ENCODE results near the gene YTHDF1.
A peak's percentile ranks its signal among the peaks of the same experiment; 100 is the strongest.

Gene YTHDF1

GRCh38 chr20:63215101-63216040 lies 560 bp downstream of the YTHDF1 start:
- Histone ChIP-seq H3K4me1 (ENCODE audit: insufficient read depth, insufficient read length) (peaks cover 19% of the 10 kb centered on the region), H3K4me3 (ENCODE audit: insufficient read length, low read depth) (peak overlapping the region; percentile 90), H3K9me3 (ENCODE audit: insufficient read depth, low read length) (no peaks in the 10 kb centered on the region), H3K36me3 (ENCODE audit: insufficient read depth, insufficient read length, low read length) (peaks cover 48% of the 10 kb centered on the region), H3K9ac (ENCODE audit: insufficient read length, low read depth) (peak overlapping the region; percentile 97), H3K27me3 (ENCODE audit: insufficient read depth, insufficient read length) (no peaks in the 10 kb centered on the region)
- no peak for DNase-seq (ENCODE audit: low read depth, low spot score)
- TF ChIP-seq SUZ12 (IDR thresholded peaks at IDR 0.05; ENCODE audit: extremely low read depth, insufficient read depth, insufficient read length): no peak
- no peak for TF ChIP-seq YY1 (IDR thresholded peaks at IDR 0.05; ENCODE audit: insufficient read depth, insufficient read length)
- TF ChIP-seq ZNF274 (IDR thresholded peaks at IDR 0.05; ENCODE audit: low read depth, low read length): no peak

- Histone ChIP-seq H3K9me3 (ENCODE audit: insufficient read depth, low read length) (no peaks in the 10 kb centered on the region), H3K36me3 (ENCODE audit: insufficient read depth, insufficient read length, low read length) (peaks cover 56% of the 10 kb centered on the region), H3K27me3 (ENCODE audit: insufficient read depth, insufficient read length) (no peaks in the 10 kb centered on the region), H3K9ac (ENCODE audit: insufficient read length, low read depth) (no peak overlapping the region), H3K4me3 (ENCODE audit: insufficient read length, low read depth) (peak overlapping the region; percentile 90), H3K4me1 (ENCODE audit: insufficient read depth, insufficient read length) (peaks cover 19% of the 10 kb centered on the region)
- DNase-seq (ENCODE audit: low read depth, low spot score): no peak
- TF ChIP-seq ZNF274 (IDR thresholded peaks at IDR 0.05; ENCODE audit: low read depth, low read length): no peak
- TF ChIP-seq YY1 (IDR thresholded peaks at IDR 0.05; ENCODE audit: insufficient read depth, insufficient read length): no peak
- TF ChIP-seq SUZ12 (IDR thresholded peaks at IDR 0.05; ENCODE audit: extremely low read depth, insufficient read depth, insufficient read length): no peak
Measured at GRCh38 chr20:63214514-63214913, 1.4 kb downstream of the YTHDF1 start.

- peaks cover 74% of the 10 kb centered on the region for H3K36me3 ChIP-seq (ENCODE audit: insufficient read depth, insufficient read length, low read length)
- no peak for TF ChIP-seq YY1 (IDR thresholded peaks at IDR 0.05; ENCODE audit: insufficient read depth, insufficient read length)
- no peak for TF ChIP-seq SUZ12 (IDR thresholded peaks at IDR 0.05; ENCODE audit: extremely low read depth, insufficient read depth, insufficient read length)
- TF ChIP-seq ZNF274 (IDR thresholded peaks at IDR 0.05; ENCODE audit: low read depth, low read length): no peak
Measured at GRCh38 chr20:63212792-63213191, 3.1 kb downstream of the YTHDF1 start.

GRCh38 chr20:63212393-63212730 lies 3.6 kb downstream of the YTHDF1 start:
- no peak for TF ChIP-seq YY1 (IDR thresholded peaks at IDR 0.05; ENCODE audit: insufficient read depth, insufficient read length)
- TF ChIP-seq ZNF274 (IDR thresholded peaks at IDR 0.05; ENCODE audit: low read depth, low read length): no peak
- TF ChIP-seq SUZ12 (IDR thresholded peaks at IDR 0.05; ENCODE audit: extremely low read depth, insufficient read depth, insufficient read length): no peak
- Histone ChIP-seq H3K4me1 (ENCODE audit: insufficient read depth, insufficient read length) (peaks cover 18% of the 10 kb centered on the region), H3K9me3 (ENCODE audit: insufficient read depth, low read length) (no peaks in the 10 kb centered on the region), H3K9ac (ENCODE audit: insufficient read length, low read depth) (peak overlapping the region; percentile 37), H3K36me3 (ENCODE audit: insufficient read depth, insufficient read length, low read length) (peaks cover 78% of the 10 kb centered on the region), H3K27me3 (ENCODE audit: insufficient read depth, insufficient read length) (no peaks in the 10 kb centered on the region), H3K4me3 (ENCODE audit: insufficient read length, low read depth) (peak overlapping the region; percentile 9)
- DNase-seq (ENCODE audit: low read depth, low spot score): no peak

More at GRCh38 chr20:63212792-63213191, 3.1 kb downstream of the YTHDF1 start:
- H3K4me3 ChIP-seq (ENCODE audit: insufficient read length, low read depth): no peak overlapping the region
- no peak for DNase-seq (ENCODE audit: low read depth, low spot score)
- peak overlapping the region; percentile 54 for H3K9ac ChIP-seq (ENCODE audit: insufficient read length, low read depth)
- no peaks in the 10 kb centered on the region for H3K9me3 ChIP-seq (ENCODE audit: insufficient read depth, low read length)
- no peaks in the 10 kb centered on the region for H3K27me3 ChIP-seq (ENCODE audit: insufficient read depth, insufficient read length)
- H3K4me1 ChIP-seq (ENCODE audit: insufficient read depth, insufficient read length): peaks cover 19% of the 10 kb centered on the region

- Histone ChIP-seq H3K27me3 (ENCODE audit: insufficient read depth, insufficient read length) (no peaks in the 10 kb centered on the region), H3K9ac (ENCODE audit: insufficient read length, low read depth) (no peak overlapping the region), H3K36me3 (ENCODE audit: insufficient read depth, insufficient read length, low read length) (peaks cover 96% of the 10 kb centered on the region), H3K4me3 (ENCODE audit: insufficient read length, low read depth) (no peak overlapping the region), H3K4me1 (ENCODE audit: insufficient read depth, insufficient read length) (peaks cover 13% of the 10 kb centered on the region), H3K9me3 (ENCODE audit: insufficient read depth, low read length) (no peaks in the 10 kb centered on the region)
- DNase-seq (ENCODE audit: low read depth, low spot score): no peak
- TF ChIP-seq SUZ12 (IDR thresholded peaks at IDR 0.05; ENCODE audit: extremely low read depth, insufficient read depth, insufficient read length) (no peak), ZNF274 (IDR thresholded peaks at IDR 0.05; ENCODE audit: low read depth, low read length) (no peak), YY1 (IDR thresholded peaks at IDR 0.05; ENCODE audit: insufficient read depth, insufficient read length) (no peak)
Measured at GRCh38 chr20:63210011-63210605, 5.8 kb downstream of the YTHDF1 start.

GRCh38 chr20:63208346-63208909 lies 7.5 kb downstream of the YTHDF1 start:
- no peak overlapping the region for H3K4me3 ChIP-seq (ENCODE audit: insufficient read length, low read depth)
- peaks cover 13% of the 10 kb centered on the region for H3K4me1 ChIP-seq (ENCODE audit: insufficient read depth, insufficient read length)
- H3K27me3 ChIP-seq (ENCODE audit: insufficient read depth, insufficient read length): no peaks in the 10 kb centered on the region
- DNase-seq (ENCODE audit: low read depth, low spot score): no peak
- no peak overlapping the region for H3K9ac ChIP-seq (ENCODE audit: insufficient read length, low read depth)
- peaks cover 96% of the 10 kb centered on the region for H3K36me3 ChIP-seq (ENCODE audit: insufficient read depth, insufficient read length, low read length)
- H3K9me3 ChIP-seq (ENCODE audit: insufficient read depth, low read length): no peaks in the 10 kb centered on the region
- TF ChIP-seq ZNF274 (IDR thresholded peaks at IDR 0.05; ENCODE audit: low read depth, low read length) (no peak), YY1 (IDR thresholded peaks at IDR 0.05; ENCODE audit: insufficient read depth, insufficient read length) (no peak), SUZ12 (IDR thresholded peaks at IDR 0.05; ENCODE audit: extremely low read depth, insufficient read depth, insufficient read length) (no peak)

GRCh38 chr20:63206878-63207277 lies 9.1 kb downstream of the YTHDF1 start:
- Histone ChIP-seq H3K36me3 (ENCODE audit: insufficient read depth, insufficient read length, low read length) (peaks cover 96% of the 10 kb centered on the region), H3K27me3 (ENCODE audit: insufficient read depth, insufficient read length) (no peaks in the 10 kb centered on the region), H3K4me1 (ENCODE audit: insufficient read depth, insufficient read length) (peaks cover 2% of the 10 kb centered on the region), H3K9ac (ENCODE audit: insufficient read length, low read depth) (peak overlapping the region; percentile 5), H3K9me3 (ENCODE audit: insufficient read depth, low read length) (no peaks in the 10 kb centered on the region), H3K4me3 (ENCODE audit: insufficient read length, low read depth) (no peak overlapping the region)
- no peak for DNase-seq (ENCODE audit: low read depth, low spot score)
- TF ChIP-seq ZNF274 (IDR thresholded peaks at IDR 0.05; ENCODE audit: low read depth, low read length) (no peak), YY1 (IDR thresholded peaks at IDR 0.05; ENCODE audit: insufficient read depth, insufficient read length) (no peak), SUZ12 (IDR thresholded peaks at IDR 0.05; ENCODE audit: extremely low read depth, insufficient read depth, insufficient read length) (no peak)

Data from NT2/D1 (cell line).